NT2/D1 (cell line): ENCODE results near the gene CCNT1.

Experiments
- SUZ12 ChIP-seq: IDR thresholded peaks from 2 replicates; pipeline ENCODE4 v1.6.1; 2011; ENCODE audit not compliant: insufficient read length, insufficient read depth; ENCODE audit errors: extremely low read depth
- YY1 ChIP-seq: IDR thresholded peaks from 2 replicates; pipeline ENCODE4 v1.6.1; 2011; ENCODE audit not compliant: insufficient read length, insufficient read depth

DNA sequence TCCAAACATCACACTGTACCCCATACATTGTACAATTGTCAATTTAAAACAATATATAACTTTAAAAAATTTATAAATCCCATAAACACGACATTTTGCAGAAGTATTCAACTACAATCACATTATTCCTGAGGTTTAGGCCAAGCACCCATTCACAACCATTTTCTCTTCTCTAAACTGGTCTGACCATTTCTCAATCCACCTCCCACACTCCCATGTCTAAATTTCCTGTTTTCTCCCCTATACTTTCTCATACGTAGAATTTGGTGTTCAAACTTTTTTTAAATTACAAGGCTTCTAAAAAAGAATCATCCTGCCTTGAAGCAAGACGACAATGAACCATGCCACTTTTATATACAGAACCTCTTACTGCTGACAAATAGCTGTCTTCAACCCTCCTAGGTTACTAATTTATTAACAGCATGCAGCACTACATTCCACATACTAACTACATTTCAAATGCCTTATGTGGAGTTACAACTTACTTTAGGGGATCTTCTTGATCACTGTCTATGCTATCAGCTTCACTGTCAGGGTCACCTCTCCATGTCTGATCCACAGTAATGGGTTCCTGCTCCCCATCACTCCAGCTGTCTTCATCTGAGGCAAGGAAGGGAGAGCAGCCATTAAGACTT lies 37.8 kb downstream of the CCNT1 start:
- TF ChIP-seq YY1 (no peak), SUZ12 (no peak)
